Measurements from ENCODE around the gene NOP14.
"Not testable (repeated sequence)": the region's sequence is repeated elsewhere in the genome, so short reads cannot be mapped to it uniquely, and the experiment has no call there.

NOP14 gene

GRCh38 chr4:2930135-2930757, 33.0 kb downstream of the NOP14 start:
- DNase-seq, result no peak

GRCh38 chr4:2929469-2929868, 33.7 kb downstream of the NOP14 start:
- DNase-seq, result no peak

- no peak for DNase-seq
Measured at GRCh38 chr4:2928242-2929176, 34.7 kb downstream of the NOP14 start.

GRCh38 chr4:2927696-2928075, 35.5 kb downstream of the NOP14 start:
- DNase-seq, result no peak

- no peak for DNase-seq
Measured at GRCh38 chr4:2927016-2927695, 36.0 kb downstream of the NOP14 start.

- DNase-seq, result no peak
Measured at GRCh38 chr4:2925931-2926860, 37.0 kb downstream of the NOP14 start.

- no peak for DNase-seq
Measured at GRCh38 chr4:2925496-2925895, 37.7 kb downstream of the NOP14 start.

- no peak for DNase-seq
Measured at GRCh38 chr4:2924765-2925301, 38.4 kb downstream of the NOP14 start.

GRCh38 chr4:2924286-2924685, 38.9 kb downstream of the NOP14 start:
- DNase-seq, result no peak

GRCh38 chr4:2923668-2924173, 39.5 kb downstream of the NOP14 start:
- no peak for DNase-seq

- DNase-seq, result no peak
Measured at GRCh38 chr4:2923141-2923551, 40.1 kb downstream of the NOP14 start.

GRCh38 chr4:2922453-2923101, 40.6 kb downstream of the NOP14 start:
- not testable (repeated sequence) for DNase-seq

GRCh38 chr4:2918714-2919113, 44.5 kb downstream of the NOP14 start:
- DNase-seq, result not testable (repeated sequence)

GRCh38 chr4:2918300-2918699, 44.9 kb downstream of the NOP14 start:
- not testable (repeated sequence) for DNase-seq

GRCh38 chr4:2916696-2917095, 46.5 kb downstream of the NOP14 start:
- not testable (repeated sequence) for DNase-seq

GRCh38 chr4:2915789-2916188, 47.4 kb downstream of the NOP14 start:
- no peak for DNase-seq

- no peak for DNase-seq
Measured at GRCh38 chr4:2914256-2915126, 48.7 kb downstream of the NOP14 start.

GRCh38 chr4:2913168-2913567, 50.0 kb downstream of the NOP14 start:
- peak; percentile 50 for DNase-seq

GRCh38 chr4:2911868-2912267, 51.3 kb downstream of the NOP14 start:
- no peak for DNase-seq

- DNase-seq, result no peak
Measured at GRCh38 chr4:2910409-2910808, 52.8 kb downstream of the NOP14 start.
